ENCODE data around the gene PKM. TPM values are rescaled to one million over a fixed set of nuclear protein-coding genes. Genes with fewer than 3 reads are reported as not detected.
A peak's percentile ranks its signal among the peaks of the same experiment; 100 is the strongest.

PKM gene
- total and polyA plus RNA-seq, 12 donors: 396 to 1,308 (median 1,056) TPM

DNA sequence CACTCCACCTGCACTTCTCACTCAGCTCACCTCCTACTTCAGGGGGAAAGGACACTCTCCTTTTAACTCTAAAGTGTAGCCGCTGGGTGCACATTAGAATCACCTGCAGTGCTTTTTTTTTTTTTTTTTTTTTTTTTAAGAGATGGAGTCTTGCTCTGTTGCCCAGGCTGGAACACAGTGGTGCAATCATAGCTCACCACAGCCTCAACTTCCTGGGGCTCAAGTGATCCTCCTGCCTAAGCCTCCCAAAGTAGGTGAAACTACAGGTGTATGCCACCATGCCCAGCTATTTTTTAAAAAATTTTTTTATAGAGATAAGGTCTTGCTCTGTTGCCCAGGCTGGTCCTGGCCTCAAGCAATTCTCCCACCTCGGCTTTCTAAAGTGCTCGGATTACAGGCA lies 54.2 kb downstream of the PKM start:
- TF ChIP-seq, protein P1, sequence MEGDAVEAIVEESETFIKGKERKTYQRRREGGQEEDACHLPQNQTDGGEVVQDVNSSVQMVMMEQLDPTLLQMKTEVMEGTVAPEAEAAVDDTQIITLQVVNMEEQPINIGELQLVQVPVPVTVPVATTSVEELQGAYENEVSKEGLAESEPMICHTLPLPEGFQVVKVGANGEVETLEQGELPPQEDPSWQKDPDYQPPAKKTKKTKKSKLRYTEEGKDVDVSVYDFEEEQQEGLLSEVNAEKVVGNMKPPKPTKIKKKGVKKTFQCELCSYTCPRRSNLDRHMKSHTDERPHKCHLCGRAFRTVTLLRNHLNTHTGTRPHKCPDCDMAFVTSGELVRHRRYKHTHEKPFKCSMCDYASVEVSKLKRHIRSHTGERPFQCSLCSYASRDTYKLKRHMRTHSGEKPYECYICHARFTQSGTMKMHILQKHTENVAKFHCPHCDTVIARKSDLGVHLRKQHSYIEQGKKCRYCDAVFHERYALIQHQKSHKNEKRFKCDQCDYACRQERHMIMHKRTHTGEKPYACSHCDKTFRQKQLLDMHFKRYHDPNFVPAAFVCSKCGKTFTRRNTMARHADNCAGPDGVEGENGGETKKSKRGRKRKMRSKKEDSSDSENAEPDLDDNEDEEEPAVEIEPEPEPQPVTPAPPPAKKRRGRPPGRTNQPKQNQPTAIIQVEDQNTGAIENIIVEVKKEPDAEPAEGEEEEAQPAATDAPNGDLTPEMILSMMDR (IDR thresholded peaks at IDR 0.05): no peak
- no peak for TF ChIP-seq POLR2A (IDR thresholded peaks at IDR 0.05)
- H3K9me3 ChIP-seq (replicated peaks in 1 of 3): no peaks in the 10 kb centered on the region
- H3K36me3 ChIP-seq (replicated peaks in 1 of 2): no peaks in the 10 kb centered on the region
- H3K27me3 ChIP-seq: no peaks in the 10 kb centered on the region
- no peak overlapping the region for H3K4me3 ChIP-seq
- H3K4me1 ChIP-seq (replicated peaks in 1 of 2): no peaks in the 10 kb centered on the region
- H3K27ac ChIP-seq: no peak overlapping the region
- whole genome bisulfite sequencing, 4 donors: 77 to 91% (median 84%) methylated on average over 3 of the region's 3 CpGs
- no peak for DNase-seq
- intact Hi-C loops (cut with DNase I): no loop called here

DNA sequence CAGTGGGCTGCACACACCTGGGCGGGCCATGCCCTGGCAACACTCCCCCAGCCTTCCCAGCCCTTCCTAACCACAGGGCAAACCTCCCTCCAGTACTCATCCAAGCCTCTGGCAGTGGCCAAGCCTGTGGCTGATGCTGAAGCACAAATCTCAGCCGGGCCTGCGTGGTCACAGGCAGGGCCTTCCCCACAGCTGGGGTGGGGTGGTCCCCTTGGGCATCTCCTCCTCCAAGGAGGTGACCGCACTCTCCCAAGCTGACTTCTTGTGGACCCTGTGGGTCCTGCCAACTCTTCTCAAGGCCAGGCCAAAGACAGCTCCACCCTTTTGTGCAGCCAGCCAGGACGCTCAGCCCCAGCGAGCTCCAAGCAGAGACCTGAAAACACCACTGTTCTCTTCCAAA lies 54.8 kb downstream of the PKM start:
- intact Hi-C loops (cut with DNase I): no loop called here
- 62 to 79% (median 70%) methylated on average over 2 to 6 of the region's 6 CpGs for WGBS, 4 donors
- no peaks in the 10 kb centered on the region for H3K9me3 ChIP-seq (replicated peaks in 1 of 3)
- no peaks in the 10 kb centered on the region for H3K27me3 ChIP-seq
- H3K36me3 ChIP-seq (replicated peaks in 1 of 2): no peaks in the 10 kb centered on the region
- DNase-seq: peak in 1 of 7 donors; percentile 32
- no peak for TF ChIP-seq POLR2A (IDR thresholded peaks at IDR 0.05)
- TF ChIP-seq, protein P1 (IDR thresholded peaks at IDR 0.05): no peak
- no peak overlapping the region for H3K4me3 ChIP-seq
- H3K4me1 ChIP-seq (replicated peaks in 1 of 2): no peaks in the 10 kb centered on the region
- H3K27ac ChIP-seq: no peak overlapping the region

DNA sequence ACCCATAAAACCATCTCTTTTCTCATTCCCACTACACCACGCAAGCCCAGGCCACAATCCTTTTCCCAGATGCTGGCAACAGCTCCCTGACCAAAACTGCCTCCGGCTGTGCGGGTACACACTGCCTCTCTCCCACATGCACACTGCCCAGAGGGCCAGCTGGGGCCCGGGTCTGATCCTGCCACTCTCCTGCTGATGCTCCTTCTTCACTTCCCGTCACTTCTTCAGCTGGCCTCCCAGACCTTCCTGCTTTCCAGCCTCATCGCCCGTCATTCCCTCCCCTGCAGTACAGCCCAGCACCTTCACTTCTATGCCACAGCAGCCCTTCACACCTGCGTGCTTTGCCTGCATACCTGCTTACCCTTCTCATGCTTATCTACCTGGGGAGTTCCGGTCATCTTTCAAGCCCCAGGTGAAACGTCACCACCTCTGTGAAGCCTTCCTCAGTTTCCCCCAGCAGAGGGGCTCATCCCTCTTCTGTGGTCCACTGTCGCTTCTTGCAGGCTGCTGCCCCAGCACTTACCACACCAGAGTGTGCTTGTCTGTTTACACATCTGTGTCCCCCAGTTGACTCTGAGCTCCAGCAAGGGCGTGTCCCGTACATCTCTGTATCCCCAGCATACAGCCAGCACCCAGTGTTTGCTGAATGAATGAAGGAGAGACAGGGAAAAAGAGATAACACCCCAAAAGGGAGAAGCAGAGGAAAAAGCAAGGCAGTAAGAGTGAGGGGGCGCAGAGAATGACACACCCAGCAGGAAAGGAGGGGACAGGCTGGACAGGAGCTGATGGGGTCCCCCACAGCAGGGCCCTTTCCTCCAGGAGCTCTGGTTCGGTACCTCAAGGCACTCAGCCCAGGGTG lies 55.6 kb downstream of the PKM start:
- DNase-seq: no peak
- H3K4me1 ChIP-seq (replicated peaks in 1 of 2): no peaks in the 10 kb centered on the region
- H3K9me3 ChIP-seq (replicated peaks in 1 of 3): no peaks in the 10 kb centered on the region
- TF ChIP-seq POLR2A (IDR thresholded peaks at IDR 0.05): no peak
- TF ChIP-seq, protein P1 (IDR thresholded peaks at IDR 0.05): no peak
- intact Hi-C loops (cut with DNase I): no loop called here
- no peaks in the 10 kb centered on the region for H3K36me3 ChIP-seq (replicated peaks in 1 of 2)
- H3K27me3 ChIP-seq: no peaks in the 10 kb centered on the region
- no peak overlapping the region for H3K4me3 ChIP-seq
- H3K27ac ChIP-seq: no peak overlapping the region
- WGBS, 4 donors: 85 to 89% (median 88%) methylated on average over 15 of the region's 15 CpGs

DNA sequence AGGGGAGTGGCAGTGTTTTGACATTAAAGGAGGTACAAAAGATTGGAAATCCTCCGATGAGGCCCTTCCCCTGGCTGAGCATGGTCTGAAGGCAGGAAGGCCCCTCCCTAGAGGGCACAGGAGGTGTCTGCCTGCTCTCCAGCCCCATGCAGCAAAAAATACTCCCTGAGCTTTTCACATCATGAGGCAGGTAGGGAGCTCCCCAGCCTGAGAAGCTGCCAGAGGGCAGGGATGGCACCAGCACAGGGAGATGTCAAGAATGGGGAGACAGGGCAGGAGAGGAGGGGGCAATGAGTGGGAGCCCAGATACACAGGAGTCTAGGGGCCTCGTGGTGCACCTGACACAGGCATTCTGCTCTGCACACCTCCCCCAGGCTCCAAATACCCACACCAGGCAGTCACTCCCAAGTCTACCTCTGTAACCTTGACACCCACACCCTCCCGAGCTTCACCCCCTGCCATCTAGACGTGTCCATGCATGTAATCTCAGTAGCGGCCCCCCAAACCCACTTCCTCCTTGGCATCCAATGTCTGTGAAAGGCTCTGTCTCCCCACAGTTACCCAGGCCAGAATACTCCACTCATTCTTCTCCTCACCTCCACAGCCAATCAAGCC lies 56.3 kb downstream of the PKM start:
- no peaks in the 10 kb centered on the region for H3K9me3 ChIP-seq (replicated peaks in 1 of 3)

More for the DNA sequence above, 56.3 kb downstream of the PKM start:
- Histone ChIP-seq H3K27ac (no peak overlapping the region), H3K36me3 (replicated peaks in 1 of 2) (no peaks in the 10 kb centered on the region), H3K4me3 (no peak overlapping the region), H3K4me1 (replicated peaks in 1 of 2) (no peaks in the 10 kb centered on the region), H3K27me3 (no peaks in the 10 kb centered on the region)
- intact Hi-C loops (cut with DNase I): no loop called here
- 46 to 68% (median 59%) methylated on average over 5 of the region's 5 CpGs for WGBS, 4 donors
- DNase-seq: no peak
- TF ChIP-seq POLR2A (IDR thresholded peaks at IDR 0.05): no peak
- TF ChIP-seq, protein P1 (IDR thresholded peaks at IDR 0.05): no peak

Data from adrenal gland (tissue), 12 donors.